ENCODE results near the gene ULK4.

DNA sequence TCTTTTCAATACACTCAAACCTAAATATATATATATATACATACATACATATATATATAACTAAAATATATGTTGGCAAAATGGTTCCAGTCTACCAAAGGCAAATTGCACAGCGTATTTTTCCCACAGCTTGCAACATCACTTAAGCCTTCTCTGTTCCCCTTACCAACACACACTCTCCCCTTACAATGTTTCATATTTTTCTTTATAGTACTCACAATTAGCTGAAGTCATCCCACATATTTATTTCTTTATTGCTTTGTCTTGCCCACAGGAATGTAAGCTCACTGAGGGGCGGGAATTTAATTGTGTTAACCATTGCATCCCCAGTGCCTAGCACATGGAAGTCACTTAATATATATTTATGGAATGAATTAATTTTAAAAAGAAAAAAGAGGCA lies 288.3 kb downstream of the ULK4 start:
- TF ChIP-seq, protein P1, sequence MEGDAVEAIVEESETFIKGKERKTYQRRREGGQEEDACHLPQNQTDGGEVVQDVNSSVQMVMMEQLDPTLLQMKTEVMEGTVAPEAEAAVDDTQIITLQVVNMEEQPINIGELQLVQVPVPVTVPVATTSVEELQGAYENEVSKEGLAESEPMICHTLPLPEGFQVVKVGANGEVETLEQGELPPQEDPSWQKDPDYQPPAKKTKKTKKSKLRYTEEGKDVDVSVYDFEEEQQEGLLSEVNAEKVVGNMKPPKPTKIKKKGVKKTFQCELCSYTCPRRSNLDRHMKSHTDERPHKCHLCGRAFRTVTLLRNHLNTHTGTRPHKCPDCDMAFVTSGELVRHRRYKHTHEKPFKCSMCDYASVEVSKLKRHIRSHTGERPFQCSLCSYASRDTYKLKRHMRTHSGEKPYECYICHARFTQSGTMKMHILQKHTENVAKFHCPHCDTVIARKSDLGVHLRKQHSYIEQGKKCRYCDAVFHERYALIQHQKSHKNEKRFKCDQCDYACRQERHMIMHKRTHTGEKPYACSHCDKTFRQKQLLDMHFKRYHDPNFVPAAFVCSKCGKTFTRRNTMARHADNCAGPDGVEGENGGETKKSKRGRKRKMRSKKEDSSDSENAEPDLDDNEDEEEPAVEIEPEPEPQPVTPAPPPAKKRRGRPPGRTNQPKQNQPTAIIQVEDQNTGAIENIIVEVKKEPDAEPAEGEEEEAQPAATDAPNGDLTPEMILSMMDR (IDR thresholded peaks at IDR 0.05), result no peak
- TF ChIP-seq POLR2A (IDR thresholded peaks at IDR 0.05), result no peak
